GM12892 (cell line): ENCODE results near the gene THAP4.

Source experiments
- DNase-seq: peaks from one replicate; pipeline ENCODE4 v3.0.0; 2011; ENCODE audit not compliant: insufficient read length
- FAIRE-seq: peaks from 2 replicates; lab custom pipeline; 2011; peaks lifted over from hg19 to GRCh38; lab: Jason Lieb, UNC
- POLR2A ChIP-seq: IDR thresholded peaks from 2 replicates; pipeline ENCODE4 v1.6.1; 2011; ENCODE audit warnings: low read depth, low read length, control low read depth
- POLR2AphosphoS5 ChIP-seq: IDR thresholded peaks from 2 replicates; pipeline ENCODE4 v1.6.1; 2011; ENCODE audit warnings: low read depth, low read length, control low read depth
- TAF1 ChIP-seq: IDR thresholded peaks from 2 replicates; pipeline ENCODE4 v1.6.1; 2011; ENCODE audit warnings: low read depth, mild to moderate bottlenecking, control low read depth, low read length, borderline replicate concordance

The THAP4 gene

DNA sequence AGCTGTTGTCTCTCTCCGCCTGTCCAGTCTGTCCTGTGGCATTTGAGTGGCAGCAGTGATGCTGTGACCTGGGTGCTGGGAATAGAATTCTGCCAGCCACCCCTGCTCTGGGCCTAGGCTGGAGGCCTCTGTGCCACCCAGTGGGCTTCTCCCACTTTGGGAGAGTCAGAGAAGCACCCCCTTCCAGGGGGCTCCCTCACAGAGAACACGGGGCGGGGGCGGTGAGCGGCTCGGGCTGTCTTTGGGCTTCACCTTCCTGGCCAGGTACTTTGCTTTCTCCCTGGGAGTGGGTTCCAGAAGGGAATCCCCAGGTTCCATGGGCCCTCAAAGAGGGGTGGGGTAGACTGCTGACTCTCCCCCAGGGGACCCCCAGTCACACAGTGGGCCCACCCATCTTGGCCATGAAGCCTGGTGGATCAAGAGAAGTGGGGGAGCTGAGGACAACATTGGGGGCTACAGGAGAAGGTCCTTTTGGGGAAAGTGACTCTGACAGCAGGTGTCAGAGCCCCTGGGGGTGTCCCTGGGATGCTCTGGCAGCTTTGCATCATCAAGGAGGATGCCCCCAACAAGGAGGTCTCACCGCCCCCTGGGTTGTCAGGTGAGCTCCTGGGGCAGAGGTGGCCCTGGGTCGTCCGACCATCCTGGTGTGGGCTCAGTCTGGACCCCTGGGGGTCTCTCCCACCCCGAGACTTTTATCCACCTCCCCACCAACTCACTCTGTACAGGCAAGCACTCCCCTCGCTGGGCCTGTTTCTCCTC, 97.2 kb downstream of the THAP4 start:
- DNase-seq (peak; percentile 15), FAIRE-seq (no peak)
- TF ChIP-seq POLR2AphosphoS5 (no peak), POLR2A (no peak), TAF1 (no peak)

DNA sequence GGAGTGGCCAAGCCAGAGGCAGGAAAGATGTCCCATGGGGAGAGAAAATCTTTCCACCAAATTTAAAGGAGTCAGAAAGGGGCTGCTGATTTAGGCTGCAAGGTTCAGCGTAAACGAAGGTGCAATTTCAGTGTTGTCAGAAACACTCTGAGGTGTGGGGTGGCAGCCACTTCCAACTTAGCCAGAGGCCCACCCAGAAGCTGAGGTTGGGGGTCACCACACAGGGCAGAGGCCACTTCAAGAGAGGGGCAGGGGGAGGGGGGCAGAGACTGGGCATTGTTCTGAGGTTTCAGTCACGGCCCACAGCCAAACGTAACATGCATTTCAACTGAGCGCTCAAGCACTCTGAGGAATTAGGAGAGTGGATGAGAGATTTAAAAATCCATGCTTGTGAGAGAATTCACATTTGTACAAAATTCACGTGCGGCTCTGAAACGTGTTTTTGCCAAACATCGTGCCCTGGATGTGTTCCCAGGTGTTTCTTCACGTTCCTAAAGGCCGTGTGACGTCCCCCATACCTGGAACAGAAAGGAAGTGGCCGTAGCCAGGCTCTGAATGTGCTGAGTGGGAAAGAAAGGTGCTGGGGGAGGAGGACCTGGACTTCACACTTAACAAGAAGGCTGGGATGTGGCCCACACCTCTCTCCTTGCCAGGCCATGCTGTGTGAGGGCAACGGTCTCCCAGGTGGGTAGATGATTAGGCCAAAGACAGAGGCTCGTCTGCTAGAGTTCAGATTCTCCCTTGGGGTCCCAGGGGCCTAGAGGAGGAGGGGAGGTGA, 97.9 kb downstream of the THAP4 start:
- FAIRE-seq (no peak), DNase-seq (no peak)
- TF ChIP-seq POLR2A (no peak), POLR2AphosphoS5 (no peak), TAF1 (no peak)

DNA sequence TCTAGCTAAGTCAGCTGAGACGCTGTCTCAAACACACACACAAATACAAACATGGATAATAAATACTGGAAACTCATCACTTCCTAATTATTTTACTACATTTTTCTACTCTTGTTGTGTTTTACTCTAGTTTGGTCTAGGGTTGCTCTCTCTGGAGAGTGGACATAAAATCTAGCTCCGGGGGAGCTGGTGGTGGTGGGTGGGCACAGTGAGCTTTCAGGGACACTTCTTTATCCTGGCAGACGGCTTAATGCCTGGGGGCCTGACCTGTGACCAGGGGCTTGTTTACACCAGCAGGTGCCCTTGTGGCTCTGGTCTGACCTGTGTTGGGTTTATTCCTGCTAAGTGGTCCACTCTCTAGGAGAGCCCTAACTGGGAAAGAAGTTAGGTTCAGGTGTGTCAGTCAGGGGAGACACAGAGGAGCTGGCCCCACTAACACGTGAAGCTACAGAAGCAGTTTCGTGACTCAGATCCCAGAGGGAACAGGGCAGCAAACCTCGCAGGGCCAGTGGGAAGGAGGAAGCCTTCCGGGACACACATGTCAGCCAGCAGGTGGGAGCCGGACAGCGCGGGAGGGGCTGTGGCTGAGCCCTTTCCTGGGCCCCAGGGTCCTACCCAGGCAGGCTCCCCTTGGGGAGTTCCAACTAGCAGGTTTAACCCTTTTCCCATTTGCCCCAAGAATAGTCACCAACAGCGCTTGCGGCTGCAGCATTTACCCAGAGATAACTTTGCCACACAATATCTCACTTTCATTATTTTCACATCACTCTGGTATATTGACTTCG, 100.9 kb downstream of the THAP4 start:
- DNase-seq (no peak), FAIRE-seq (no peak)
- TF ChIP-seq POLR2AphosphoS5 (no peak), POLR2A (no peak), TAF1 (no peak)

DNA sequence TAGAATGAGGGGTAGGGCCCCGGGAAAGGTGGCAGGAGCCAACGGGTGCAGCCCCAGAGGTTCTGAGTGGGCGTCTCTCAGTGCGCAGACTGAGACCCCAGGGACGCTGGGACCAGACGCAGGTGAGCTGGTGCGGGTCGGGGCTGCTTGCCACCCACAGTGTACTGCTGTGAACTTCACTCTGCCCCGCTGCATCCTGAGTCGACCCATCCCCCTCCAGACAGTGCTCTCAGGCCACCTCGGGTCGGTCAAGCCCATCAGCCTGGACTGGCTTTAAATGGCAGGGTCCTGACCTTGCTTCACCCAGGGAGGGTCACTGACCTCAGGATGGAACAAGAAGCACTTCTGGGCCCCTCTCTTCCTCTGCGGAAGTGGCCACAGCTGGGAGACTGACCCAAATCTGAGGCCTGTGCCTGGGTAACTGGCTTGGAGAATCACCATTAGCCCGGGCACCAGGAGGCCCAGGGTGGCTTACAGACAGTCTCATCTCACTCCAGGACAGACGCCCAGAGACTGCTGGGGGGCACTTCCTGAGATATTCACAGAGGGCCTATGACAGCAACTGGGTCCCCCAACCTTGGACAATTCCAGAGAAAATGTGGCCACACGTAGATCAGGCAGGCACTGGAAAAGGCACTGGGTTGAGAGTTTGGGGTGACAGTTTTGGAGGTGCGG, 102.1 kb downstream of the THAP4 start:
- DNase-seq (no peak), FAIRE-seq (no peak)
- no peak for TF ChIP-seq TAF1
- no peak for TF ChIP-seq POLR2A
- TF ChIP-seq POLR2AphosphoS5 = no peak
